ENCODE results near the gene GPR162. TPM values are rescaled to one million over a fixed set of nuclear protein-coding genes. Genes with fewer than 3 reads are reported as not detected.

Gene GPR162
- total and polyA plus RNA-seq, 7 experiments from 2014 or later: 0.30 to 10.5 (median 0.38) TPM; not detected in 2

Other genes starting within 250 kb of the GPR162 start
- 100 to 1,000 TPM; 246 to 387 (median 267) TPM for gene CHD4, start 214.4 kb upstream of the GPR162 start, total RNA-seq
- 10 to 100 TPM; 41.8 to 91.4 TPM for gene CHD4, start 214.4 kb upstream of the GPR162 start, polyA plus RNA-seq
- 1 to 10 TPM; 3.3 to 8.3 (median 6.4) TPM for gene LPAR5, start 185.9 kb upstream of the GPR162 start, total RNA-seq
- gene LPAR5, start 185.9 kb upstream of the GPR162 start, polyA plus RNA-seq: 1 to 10 TPM; 6.6 to 6.9 TPM
- gene ACRBP, start 174.4 kb upstream of the GPR162 start, total RNA-seq: 10 to 100 TPM in 2 of 5 experiments, 1 to 10 TPM in 3; 2.3 to 23.0 (median 6.6) TPM
- gene ACRBP, start 174.4 kb upstream of the GPR162 start, polyA plus RNA-seq: 1 to 10 TPM in 1 of 2 donors, under 1 TPM in 1; 0.27 to 1.1 TPM
- gene ING4, start 158.7 kb upstream of the GPR162 start, total RNA-seq: 100 to 1,000 TPM in 1 of 5 experiments, 10 to 100 TPM in 4; 33.1 to 101 (median 39.6) TPM
- 100 to 1,000 TPM; 103 to 106 TPM for gene ING4, start 158.7 kb upstream of the GPR162 start, polyA plus RNA-seq
- gene ZNF384, start 132.4 kb upstream of the GPR162 start, total RNA-seq: 10 to 100 TPM; 62.8 to 98.2 (median 85.4) TPM
- gene ZNF384, start 132.4 kb upstream of the GPR162 start, polyA plus RNA-seq: 10 to 100 TPM; 23.8 to 36.8 TPM
- gene PIANP, start 121.0 kb upstream of the GPR162 start, total RNA-seq: 1 to 10 TPM in 3 of 5 experiments, under 1 TPM in 1, not detected in 1; 0.64 to 1.7 (median 1.2) TPM
- under 1 TPM; 0.22 to 0.53 TPM for gene PIANP, start 121.0 kb upstream of the GPR162 start, polyA plus RNA-seq
- 10 to 100 TPM; 21.9 to 38.7 (median 30.1) TPM for gene COPS7A, start 97.8 kb upstream of the GPR162 start, total RNA-seq
- gene COPS7A, start 97.8 kb upstream of the GPR162 start, polyA plus RNA-seq: 10 to 100 TPM; 43.0 to 48.0 TPM
- gene MLF2, start 68.7 kb upstream of the GPR162 start, total RNA-seq: 100 to 1,000 TPM in 3 of 5 experiments, 10 to 100 TPM in 2; 84.6 to 141 (median 117) TPM
- gene MLF2, start 68.7 kb upstream of the GPR162 start, polyA plus RNA-seq: 100 to 1,000 TPM; 122 to 134 TPM
- gene PTMS, start 55.5 kb upstream of the GPR162 start, total RNA-seq: 100 to 1,000 TPM in 1 of 5 experiments, 10 to 100 TPM in 1, 1 to 10 TPM in 3; 1.4 to 125 (median 3.5) TPM
- gene PTMS, start 55.5 kb upstream of the GPR162 start, polyA plus RNA-seq: not detected
- gene LAG3, start 49.3 kb upstream of the GPR162 start, total RNA-seq: 10 to 100 TPM in 1 of 5 experiments, 1 to 10 TPM in 2, under 1 TPM in 2; 0.64 to 46.5 (median 1.7) TPM
- gene LAG3, start 49.3 kb upstream of the GPR162 start, polyA plus RNA-seq: under 1 TPM; 0.26 to 0.69 TPM
- 100 to 1,000 TPM; 164 to 267 (median 246) TPM for gene CD4, start 32.3 kb upstream of the GPR162 start, total RNA-seq
- gene CD4, start 32.3 kb upstream of the GPR162 start, polyA plus RNA-seq: 100 to 1,000 TPM; 364 to 576 TPM
- gene P3H3, start 6.6 kb downstream of the GPR162 start, total RNA-seq: 10 to 100 TPM in 3 of 5 experiments, 1 to 10 TPM in 2; 1.9 to 18.2 (median 10.3) TPM
- 1 to 10 TPM; 1.5 to 1.9 TPM for gene P3H3, start 6.6 kb downstream of the GPR162 start, polyA plus RNA-seq
- 10 to 100 TPM in 2 of 5 experiments, 1 to 10 TPM in 2, under 1 TPM in 1; 0.63 to 11.8 (median 3.2) TPM for gene GNB3, start 19.1 kb downstream of the GPR162 start, total RNA-seq
- gene GNB3, start 19.1 kb downstream of the GPR162 start, polyA plus RNA-seq: under 1 TPM in 1 of 2 donors, not detected in 1; 0.23 TPM
- gene CDCA3, start 29.5 kb downstream of the GPR162 start, total RNA-seq: 10 to 100 TPM in 1 of 5 experiments, 1 to 10 TPM in 3, under 1 TPM in 1; 0.64 to 55.6 (median 1.8) TPM
- under 1 TPM in 1 of 2 donors, not detected in 1; 0.94 TPM for gene CDCA3, start 29.5 kb downstream of the GPR162 start, polyA plus RNA-seq
- 100 to 1,000 TPM in 1 of 5 experiments, 10 to 100 TPM in 4; 58.0 to 134 (median 71.1) TPM for gene USP5, start 30.3 kb downstream of the GPR162 start, total RNA-seq
- gene USP5, start 30.3 kb downstream of the GPR162 start, polyA plus RNA-seq: 10 to 100 TPM; 51.9 to 71.5 TPM
- gene TPI1, start 45.7 kb downstream of the GPR162 start, total RNA-seq: 1,000 to 10,000 TPM in 1 of 5 experiments, 100 to 1,000 TPM in 3, 10 to 100 TPM in 1; 89.7 to 1,293 (median 134) TPM
- 100 to 1,000 TPM; 330 to 435 TPM for gene TPI1, start 45.7 kb downstream of the GPR162 start, polyA plus RNA-seq
- 10 to 100 TPM in 3 of 5 experiments, 1 to 10 TPM in 2; 5.1 to 20.2 (median 11.2) TPM for gene SPSB2, start 51.5 kb downstream of the GPR162 start, total RNA-seq
- gene SPSB2, start 51.5 kb downstream of the GPR162 start, polyA plus RNA-seq: 10 to 100 TPM; 10.8 to 14.5 TPM
- gene LRRC23, start 83.0 kb downstream of the GPR162 start, total RNA-seq: 10 to 100 TPM in 1 of 5 experiments, 1 to 10 TPM in 4; 6.6 to 12.1 (median 7.3) TPM
- 1 to 10 TPM; 4.5 to 5.4 TPM for gene LRRC23, start 83.0 kb downstream of the GPR162 start, polyA plus RNA-seq
- gene ENO2, start 92.8 kb downstream of the GPR162 start, total RNA-seq: 100 to 1,000 TPM in 3 of 5 experiments, 10 to 100 TPM in 2; 65.3 to 193 (median 178) TPM
- gene ENO2, start 92.8 kb downstream of the GPR162 start, polyA plus RNA-seq: 10 to 100 TPM; 22.5 to 31.0 TPM
- gene ATN1, start 106.1 kb downstream of the GPR162 start, total RNA-seq: 10 to 100 TPM; 29.5 to 42.2 (median 34.4) TPM
- gene ATN1, start 106.1 kb downstream of the GPR162 start, polyA plus RNA-seq: 1 to 10 TPM in 1 of 2 donors, under 1 TPM in 1; 0.95 to 2.0 TPM
- not detected for gene RNU7-1, start 122.0 kb downstream of the GPR162 start, total RNA-seq
- not detected for gene RNU7-1, start 122.0 kb downstream of the GPR162 start, polyA plus RNA-seq
- gene C12orf57, start 122.2 kb downstream of the GPR162 start, total RNA-seq: 100 to 1,000 TPM; 148 to 592 (median 362) TPM
- gene C12orf57, start 122.2 kb downstream of the GPR162 start, polyA plus RNA-seq: 100 to 1,000 TPM; 394 to 401 TPM
- gene PTPN6, start 129.5 kb downstream of the GPR162 start, total RNA-seq: 100 to 1,000 TPM; 141 to 390 (median 242) TPM
- gene PTPN6, start 129.5 kb downstream of the GPR162 start, polyA plus RNA-seq: 100 to 1,000 TPM; 210 to 387 TPM
- gene PHB2, start 148.8 kb downstream of the GPR162 start, total RNA-seq: 100 to 1,000 TPM; 132 to 209 (median 146) TPM
- gene PHB2, start 148.8 kb downstream of the GPR162 start, polyA plus RNA-seq: 100 to 1,000 TPM; 113 to 121 TPM
- gene EMG1, start 149.1 kb downstream of the GPR162 start, total RNA-seq: 10 to 100 TPM; 25.7 to 69.5 (median 63.2) TPM
- gene EMG1, start 149.1 kb downstream of the GPR162 start, polyA plus RNA-seq: 10 to 100 TPM; 64.1 to 72.5 TPM
- gene LPCAT3, start 196.7 kb downstream of the GPR162 start, total RNA-seq: 10 to 100 TPM; 16.7 to 37.9 (median 27.1) TPM
- 10 to 100 TPM; 20.5 to 28.4 TPM for gene LPCAT3, start 196.7 kb downstream of the GPR162 start, polyA plus RNA-seq
- 1 to 10 TPM; 2.0 to 3.9 (median 3.0) TPM for gene C1S, start 238.9 kb downstream of the GPR162 start, total RNA-seq
- gene C1S, start 238.9 kb downstream of the GPR162 start, polyA plus RNA-seq: not detected